NCI-H2107 (cell line): Measurements from ENCODE around the gene FTH1.
"Not testable (repeated sequence)": the region's sequence is repeated elsewhere in the genome, so short reads cannot be mapped to it uniquely, and the experiment has no call there.

Experiments used
- DNase-seq: peaks from one replicate; lab custom pipeline; 2025; lab: John Stamatoyannopoulos, UW

Gene FTH1

DNA sequence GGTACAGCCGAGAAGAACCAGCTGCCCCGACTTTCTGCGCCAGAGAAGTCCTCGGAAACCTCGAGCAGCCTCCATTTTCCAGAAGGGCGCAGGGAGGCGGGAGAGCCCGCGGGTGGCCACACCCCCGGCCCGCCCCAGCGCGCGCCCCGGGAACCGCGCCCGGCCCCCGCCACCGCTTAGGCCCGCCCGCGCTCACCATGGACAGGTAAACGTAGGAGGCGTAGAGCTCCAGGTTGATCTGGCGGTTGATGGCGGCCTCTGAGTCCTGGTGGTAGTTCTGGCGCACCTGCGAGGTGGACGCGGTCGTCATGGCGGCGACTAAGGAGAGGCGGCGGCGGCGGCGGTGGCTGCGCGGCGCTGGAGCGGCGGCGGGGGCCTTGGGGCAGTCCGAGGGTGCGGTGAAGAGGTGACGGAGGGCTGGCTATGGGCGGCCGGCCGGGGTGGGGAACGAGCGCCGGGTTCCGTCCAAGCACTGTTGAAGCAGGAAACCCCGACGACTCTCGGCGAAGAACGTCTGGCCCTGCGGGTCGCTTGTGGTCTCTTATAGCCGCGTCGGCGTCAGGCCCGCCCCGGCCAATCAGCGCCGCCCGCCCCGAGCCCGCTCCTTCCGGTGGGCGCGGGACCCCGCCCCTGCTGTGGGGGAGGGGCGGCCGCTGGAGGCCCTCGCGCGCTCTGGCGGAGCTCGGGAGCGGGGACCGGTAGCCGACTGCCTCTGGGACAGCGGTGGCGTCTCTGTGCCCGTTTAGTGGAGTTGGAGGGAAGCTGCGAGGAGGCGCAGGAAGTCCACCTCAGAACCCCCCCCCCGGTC is at the start of gene FTH1:
Gene FTH1 (minus strand): TSS at position 519 of the 808 bp plus-strand sequence. CDS start 209 bp downstream, at position 310.
- peak; percentile 84 for DNase-seq

GRCh38 chr11:62015615-62016014 is 48.2 kb upstream of the FTH1 start:
- DNase-seq: no peak

DNA sequence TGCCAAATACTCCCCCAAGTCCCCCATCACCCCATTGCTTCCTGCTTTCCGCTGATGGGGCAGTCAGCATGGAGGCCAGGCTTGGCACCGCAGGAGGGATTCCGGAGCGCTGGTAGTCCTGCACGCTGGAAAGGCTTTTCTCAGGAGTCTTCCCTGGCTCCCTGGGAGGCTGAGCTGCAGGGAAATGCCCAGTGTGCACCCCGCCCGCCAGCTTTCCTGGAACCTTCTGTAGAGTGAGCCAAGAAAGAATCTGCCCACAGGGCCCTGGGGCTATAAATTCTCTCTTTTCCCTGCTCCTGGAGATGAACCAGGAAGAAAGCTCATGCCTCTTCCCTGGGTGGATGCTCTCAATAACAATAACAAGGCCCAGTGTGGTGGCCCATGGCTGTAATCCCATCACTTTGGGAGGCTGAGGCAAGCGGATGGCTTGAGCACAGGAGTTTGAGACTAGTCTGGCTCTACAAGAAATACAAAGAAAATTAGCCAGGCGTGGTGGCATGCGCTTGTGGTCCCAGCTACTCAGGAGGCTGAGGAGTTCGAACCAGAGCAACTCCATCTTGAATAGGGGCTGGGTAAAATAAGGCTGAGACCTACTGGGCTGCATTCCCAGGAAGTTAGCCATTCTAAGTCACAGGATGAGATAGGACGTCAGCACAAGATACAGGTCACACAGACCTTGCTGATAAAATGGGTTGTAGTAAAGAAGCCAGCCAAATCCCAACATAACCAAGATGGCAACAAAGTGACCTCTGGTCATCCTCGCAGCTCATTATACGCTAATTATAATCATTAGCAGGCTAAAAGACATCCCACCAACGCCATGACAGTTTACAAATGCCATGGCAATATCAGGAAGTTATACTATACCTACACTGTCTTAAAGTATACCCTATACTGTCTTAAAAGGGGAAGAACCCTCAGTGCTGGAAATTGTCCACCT is 46.4 kb upstream of the FTH1 start:
- no peak for DNase-seq

- no peak for DNase-seq
Observed at GRCh38 chr11:62012832-62013461, 45.5 kb upstream of the FTH1 start.

DNA sequence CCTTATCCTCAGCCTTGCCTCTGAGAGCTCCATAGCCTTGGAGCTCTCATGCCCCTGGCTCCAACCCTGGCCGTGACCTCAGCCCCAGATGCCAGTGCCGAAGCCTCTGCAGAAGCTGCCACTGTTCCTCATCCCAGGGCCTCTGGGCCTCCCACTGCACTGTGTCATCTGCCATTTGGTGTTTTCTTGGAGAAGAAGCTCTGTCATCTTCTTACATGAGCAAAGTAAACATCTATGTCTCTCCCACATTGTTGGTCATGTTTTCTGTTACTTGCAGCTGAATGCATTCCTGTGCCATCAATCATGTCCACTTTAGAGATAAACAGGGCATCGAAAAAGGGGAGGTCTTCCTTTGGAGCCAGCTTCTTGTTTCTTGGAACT is 45.0 kb upstream of the FTH1 start:
- no peak for DNase-seq

DNA sequence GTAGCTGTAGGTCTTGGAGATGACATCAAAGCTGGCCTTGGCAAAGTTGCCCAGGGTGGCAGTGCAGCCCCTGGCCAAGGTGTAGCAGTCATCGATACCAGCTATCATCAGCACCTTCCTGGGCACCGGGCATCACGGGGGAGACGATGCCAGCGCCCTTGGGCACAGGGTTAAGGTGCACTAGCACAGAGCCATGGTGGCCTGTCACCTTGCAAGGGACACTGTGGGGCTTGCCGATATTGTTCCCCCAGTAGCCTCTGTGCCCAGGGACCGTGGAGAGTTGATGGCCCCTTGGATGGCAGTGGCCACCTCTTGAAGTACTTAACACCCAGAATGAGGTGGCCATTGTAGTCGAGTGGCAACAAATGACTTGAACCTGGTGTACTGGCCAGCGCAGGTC is 44.4 kb upstream of the FTH1 start:
- no peak for DNase-seq

- no peak for DNase-seq
Observed at GRCh38 chr11:62010935-62011528, 43.6 kb upstream of the FTH1 start.

GRCh38 chr11:62008193-62008592 is 40.8 kb upstream of the FTH1 start:
- DNase-seq: no peak

- DNase-seq: no peak
Observed at GRCh38 chr11:62004473-62004872, 37.0 kb upstream of the FTH1 start.

DNA sequence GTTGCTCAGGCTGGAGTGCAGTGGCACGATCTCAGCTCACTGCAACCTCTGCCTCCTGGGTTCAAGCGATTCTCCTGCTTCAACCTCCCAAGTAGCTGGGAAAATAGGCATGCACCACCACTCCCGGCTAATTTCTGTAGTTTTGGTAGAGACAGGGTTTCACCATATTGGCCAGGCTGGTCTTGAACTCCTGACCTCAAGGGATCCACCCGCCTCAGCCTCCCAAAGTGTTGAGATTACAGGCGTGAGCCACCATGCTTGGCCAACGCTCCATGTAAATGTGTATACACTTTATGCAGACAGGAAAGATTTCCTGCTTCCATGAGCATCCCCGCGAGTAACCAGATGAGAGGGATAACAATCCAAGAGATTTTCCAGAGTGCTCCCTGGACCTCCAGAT is 34.8 kb upstream of the FTH1 start:
- DNase-seq: not testable (repeated sequence)

DNA sequence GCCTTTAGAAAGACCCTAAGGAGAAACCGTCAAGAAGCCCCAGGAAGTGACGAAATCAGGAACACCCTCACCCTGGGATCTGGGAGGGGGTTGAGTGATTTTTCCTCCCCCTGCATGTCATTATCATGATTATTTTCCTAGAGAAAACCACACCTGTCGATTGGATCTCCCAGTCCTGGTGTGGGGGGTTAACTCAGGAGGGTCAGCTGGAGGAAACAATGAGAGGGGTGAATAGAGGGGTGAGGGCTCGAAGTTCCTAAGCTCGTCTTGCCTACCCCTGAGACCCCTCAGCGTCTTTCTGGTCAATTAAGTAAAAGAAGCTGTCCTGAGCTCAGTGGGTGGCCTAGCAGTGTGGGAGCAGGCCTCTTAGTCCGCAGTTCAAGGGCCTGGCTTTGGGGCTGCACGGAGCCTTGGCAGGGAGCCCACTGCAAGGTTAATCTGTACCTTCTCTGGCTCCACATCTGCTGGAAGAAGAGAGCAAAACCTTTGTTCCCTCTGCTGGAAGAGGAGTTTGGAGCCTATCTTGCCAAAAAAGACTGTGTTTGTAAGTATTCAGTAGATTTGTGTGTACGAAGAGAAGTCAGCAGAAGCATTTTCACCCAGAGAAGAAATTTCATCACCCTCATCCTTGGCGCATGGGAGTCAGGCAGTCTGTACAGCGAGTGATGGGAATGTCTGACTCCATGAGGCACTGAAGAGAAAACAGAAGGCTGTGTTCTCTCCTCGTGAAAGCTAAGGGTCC is 34.2 kb upstream of the FTH1 start:
- DNase-seq: no peak

DNA sequence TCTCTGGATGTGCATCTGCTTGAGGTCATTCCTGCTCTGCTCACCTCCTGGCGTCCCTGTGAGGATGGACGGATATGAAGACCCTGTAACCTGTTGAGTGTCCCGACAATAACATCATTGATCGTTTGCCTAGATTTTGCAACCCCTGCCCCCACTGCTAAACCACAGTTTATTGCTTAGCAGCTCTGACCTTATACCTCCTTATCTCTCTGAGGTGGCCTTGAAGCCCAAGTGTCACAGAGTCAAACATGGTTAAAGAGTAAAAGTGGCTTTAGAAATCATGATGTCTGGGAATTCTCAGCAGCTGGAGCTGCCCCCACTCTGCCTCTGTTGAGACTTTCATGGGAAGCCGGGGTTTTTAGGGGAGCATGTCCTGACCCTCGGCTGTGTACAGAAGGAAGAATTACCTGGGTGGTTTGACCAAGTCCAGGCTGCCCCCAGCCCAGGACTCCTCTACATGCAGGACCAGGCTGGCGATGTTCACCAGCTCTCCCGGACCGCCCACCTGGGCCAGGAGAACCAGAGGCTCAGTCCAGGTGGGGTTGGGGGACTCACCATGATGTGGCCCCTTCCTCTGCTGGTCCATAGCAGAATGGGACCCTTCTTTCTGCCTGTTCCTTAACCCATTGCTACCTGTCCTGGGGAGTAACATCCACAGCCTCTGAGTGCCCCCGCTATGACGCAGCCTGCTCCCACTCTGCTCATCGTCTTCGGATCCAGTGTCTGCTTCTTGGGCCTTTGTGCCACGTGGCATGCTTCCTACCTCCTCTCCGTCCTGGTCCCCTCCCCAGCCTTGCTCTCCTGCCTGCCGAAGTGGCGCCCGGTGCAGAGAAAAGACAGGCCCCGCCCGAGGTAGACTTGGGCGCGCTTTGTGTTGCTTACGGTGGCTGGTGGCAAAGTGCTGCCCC is 33.4 kb upstream of the FTH1 start:
- DNase-seq: no peak

DNA sequence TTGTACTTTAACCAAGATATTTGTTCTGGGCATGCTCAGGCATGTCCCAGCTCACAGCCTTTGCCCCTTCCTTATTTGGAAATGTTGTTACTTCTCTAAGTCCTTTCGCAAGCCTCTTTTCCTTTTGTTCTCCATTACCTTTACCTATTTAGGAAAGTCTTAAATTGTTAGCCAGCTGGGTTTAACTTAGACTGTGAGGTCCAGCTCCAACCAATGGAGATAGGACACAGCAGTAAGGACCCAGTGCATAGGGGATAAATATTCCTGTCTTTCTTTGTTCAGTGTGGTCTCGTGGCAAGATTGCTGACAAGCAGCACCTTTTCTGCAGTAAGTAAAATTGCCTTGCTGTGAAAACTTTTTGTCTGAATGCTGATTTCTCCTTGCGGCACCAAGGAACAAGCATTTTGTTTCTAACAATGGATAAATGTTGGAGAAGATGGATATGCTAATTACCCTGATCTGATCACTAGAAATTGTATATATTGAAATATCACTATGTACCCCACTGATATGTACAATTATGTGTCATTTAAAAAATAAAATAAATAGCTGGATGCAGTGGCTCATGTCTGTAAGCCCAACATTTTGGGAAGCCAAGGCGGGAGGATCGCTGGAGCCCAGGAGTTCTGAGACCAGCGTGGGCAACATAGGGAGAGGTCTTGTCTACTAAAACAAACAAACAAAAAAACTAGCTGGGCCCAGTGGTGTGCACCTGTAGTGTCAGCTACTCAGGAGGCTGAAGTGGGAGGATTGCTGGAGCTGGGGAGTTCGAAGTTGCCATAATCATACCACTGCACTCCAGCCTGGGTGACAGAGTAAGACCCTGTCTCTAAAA is 31.9 kb upstream of the FTH1 start:
- DNase-seq: no peak

DNA sequence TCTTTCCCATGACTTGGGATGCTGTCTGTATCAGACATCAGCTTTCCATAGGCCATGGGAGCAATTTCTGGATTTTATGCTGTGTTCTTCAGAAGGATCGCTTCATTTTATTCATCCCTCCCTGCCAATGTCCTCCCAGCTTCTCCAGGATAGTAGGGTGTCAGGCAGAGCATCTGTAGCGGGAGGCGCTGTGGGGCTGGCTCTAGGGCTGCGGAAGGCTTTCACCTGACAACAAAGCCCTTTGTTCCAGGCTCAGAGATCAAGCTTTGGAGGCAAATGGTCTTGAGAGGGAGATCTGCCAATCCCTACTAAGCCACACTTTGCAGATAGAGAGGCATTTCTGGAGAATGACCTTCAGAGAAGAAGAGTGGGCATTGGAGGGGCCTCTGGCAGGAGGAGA is 29.5 kb upstream of the FTH1 start:
- no peak for DNase-seq

DNA sequence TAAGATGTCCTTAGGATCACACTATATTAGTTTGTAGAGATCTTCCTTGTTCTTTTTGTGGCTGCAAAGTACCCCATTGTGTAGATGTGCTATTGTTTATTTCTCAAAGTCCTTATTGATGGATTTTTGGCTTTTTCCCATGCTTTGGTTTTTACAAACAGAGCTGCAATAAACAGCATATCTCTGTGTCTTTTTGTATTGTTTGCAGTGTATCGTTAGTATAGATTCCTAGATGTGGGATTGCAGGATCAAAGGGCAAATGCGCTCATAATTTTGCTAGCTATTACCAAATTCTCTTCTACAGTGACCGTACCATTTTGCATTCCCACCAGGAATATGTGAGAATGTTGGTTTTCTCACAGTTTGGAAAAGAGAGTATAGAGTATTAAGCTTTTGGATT is 27.5 kb upstream of the FTH1 start:
- no peak for DNase-seq

DNA sequence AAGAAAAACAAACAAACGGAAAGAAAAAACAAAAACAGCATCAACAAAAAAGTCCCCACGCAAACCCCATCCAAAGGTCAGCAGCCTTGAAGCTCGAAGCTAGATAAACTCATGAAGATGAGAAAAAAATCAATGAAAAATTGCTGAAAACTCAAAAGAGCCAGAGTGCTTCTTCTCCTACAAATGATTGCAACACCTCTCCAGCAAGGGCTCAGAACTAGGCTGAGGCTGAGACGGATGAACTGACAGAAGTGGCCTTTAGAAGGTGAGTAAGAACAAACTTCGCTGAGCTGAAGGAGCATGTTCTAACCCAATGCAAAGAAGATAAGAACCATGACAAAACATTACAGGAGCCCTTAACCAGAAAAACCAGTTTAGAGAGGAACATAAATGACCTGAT is 18.4 kb upstream of the FTH1 start:
- no peak for DNase-seq

GRCh38 chr11:61983419-61983818 is 16.0 kb upstream of the FTH1 start:
- no peak for DNase-seq

DNA sequence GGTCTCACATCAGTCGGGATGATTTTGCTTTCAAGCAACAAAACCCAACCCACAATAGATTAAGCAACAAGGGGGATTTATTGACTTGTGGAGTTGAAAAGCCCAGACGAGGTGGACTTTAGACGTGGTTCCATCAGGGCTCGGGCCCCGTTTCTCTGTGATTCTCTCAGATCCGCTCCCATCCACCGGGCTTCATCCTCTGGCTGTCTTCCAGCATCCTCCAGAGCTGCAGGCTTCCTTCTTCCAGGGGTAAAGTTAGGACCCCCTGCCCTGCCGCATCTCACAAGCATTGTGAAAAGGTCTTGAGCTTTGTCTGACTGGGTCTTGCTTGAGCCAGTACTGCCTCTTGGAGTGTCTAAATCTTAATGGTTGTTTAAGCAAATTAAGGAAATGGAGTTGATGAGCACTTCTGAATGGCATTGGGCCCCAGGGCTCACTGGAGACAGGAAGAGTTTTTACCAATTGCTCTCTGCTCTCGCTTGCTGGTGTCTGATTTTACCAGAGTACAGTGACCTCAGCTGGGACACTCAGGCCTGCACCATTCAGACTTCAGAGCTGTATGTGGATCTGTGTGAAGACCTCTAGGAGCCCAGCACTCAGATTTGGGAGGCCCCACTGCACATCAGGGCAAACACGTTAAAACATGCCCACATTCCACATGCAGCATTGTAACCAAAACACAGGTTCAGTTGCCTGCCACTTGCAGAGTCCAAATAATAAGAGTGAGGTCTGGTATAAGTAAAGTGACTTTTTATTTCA is 13.5 kb upstream of the FTH1 start:
- no peak for DNase-seq
